Gastroesophageal sphincter (tissue), 4 donors: ENCODE data around the gene GALNTL6. TPM values are rescaled to one million over a fixed set of nuclear protein-coding genes. Genes with fewer than 3 reads are reported as not detected.

Experiments used
- ATAC-seq: fragments of 150-250 bp; one replicate; pipeline ENCODE4 v1.9.1; 2016; ENCODE audit warnings: mild to moderate bottlenecking, moderate library complexity
- H3K27ac ChIP-seq, 4 donors: fragments of 200-600 bp; sonication (generic) in 3 of 4; 1 replicate in 3 of 4; 2 replicates in 1 of 4; pipeline ENCODE4 v1.5.1; 2016 to 2019
- H3K27me3 ChIP-seq: fragments of 200-600 bp; sonication (generic); one replicate; pipeline ENCODE4 v1.5.1; 2019
- H3K36me3 ChIP-seq, 2 donors: fragments of 200-600 bp; sonication (generic); one replicate each; pipeline ENCODE4 v1.5.1; 2019; ENCODE audit warnings: control low read depth in 1 of 2
- H3K4me1 ChIP-seq, 3 donors: fragments of 200-600 bp; sonication (generic); 1 replicate in 2 of 3; 2 replicates in 1 of 3; pipeline ENCODE4 v1.5.1; 2016 to 2019; ENCODE audit warnings: control low read depth in 2 of 3
- H3K4me3 ChIP-seq, 2 donors: fragments of 200-600 bp; sonication (generic); one replicate each; pipeline ENCODE4 v1.5.1; 2019; ENCODE audit warnings: mild to moderate bottlenecking in 1 of 2, moderate library complexity in 1 of 2
- H3K9me3 ChIP-seq, 3 donors: fragments of 200-600 bp; sonication (generic); one replicate each; pipeline ENCODE4 v1.5.1; 2017 to 2019; ENCODE audit warnings: control low read depth in 2 of 3
- EP300 ChIP-seq: sonication (generic); formaldehyde crosslinking; IDR thresholded peaks from one replicate; pipeline ENCODE4 v1.6.1; 2017; ENCODE audit warnings: antibody characterized with exemption, mild to moderate bottlenecking
- POLR2A ChIP-seq, 2 donors: fragments of 450-650 bp; IDR thresholded peaks; one replicate each; pipeline ENCODE4 v1.6.1; 2017; ENCODE audit warnings: antibody characterized with exemption in 2 of 2, mild to moderate bottlenecking in 2 of 2, moderate library complexity in 1 of 2
- POLR2AphosphoS5 ChIP-seq: sonication (generic); formaldehyde crosslinking; IDR thresholded peaks from one replicate; pipeline ENCODE4 v1.6.1; 2017; ENCODE audit warnings: antibody characterized with exemption
- WGBS, 2 donors: methylation state at CpG; one replicate each; pipeline ENCODE4 v1.1.5; 2018; ENCODE audit warnings: low coverage in 1 of 2; 5-methylcytosine and 5-hydroxymethylcytosine counted together
- total RNA-seq, 4 donors: library from RNA; depleted of rRNA; stranded (reverse); fragments of >200 nt; gene quantifications; one replicate each; pipeline ENCODE4 v1.1.0, GENCODE V29; 2016
- TF ChIP-seq, protein P1 (sequence below), 4 experiments: fragments of 200-600 bp in 2 of 4; fragments of 450-650 bp in 2 of 4; sonication (generic) in 1 of 4; IDR thresholded peaks; one replicate each; pipeline ENCODE4 v1.5.1; 2017 to 2019; ENCODE audit warnings: antibody characterized with exemption in 4 of 4, mild to moderate bottlenecking in 2 of 4, moderate library complexity in 2 of 4

The GALNTL6 gene
- total RNA-seq, 4 donors from 2014 or later, result not detected

DNA sequence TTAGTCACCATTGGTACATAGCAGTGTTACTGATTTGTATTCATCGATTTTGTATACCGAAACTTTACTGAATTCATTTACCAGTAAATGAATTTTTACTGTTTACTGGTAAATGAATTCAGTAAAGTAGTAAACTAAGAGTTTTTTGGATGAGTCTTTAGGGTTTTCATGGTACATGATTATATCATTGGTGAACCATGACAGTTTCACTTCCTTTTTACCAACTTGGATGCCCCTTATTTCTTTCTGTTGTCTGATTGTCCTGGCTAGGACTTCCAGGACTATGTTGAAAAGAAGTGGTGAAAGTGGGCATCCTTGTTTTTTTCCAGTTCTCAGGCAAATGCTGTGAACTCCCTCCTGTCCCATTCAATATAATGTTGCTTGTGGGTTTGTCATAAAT lies 494.9 kb downstream of the GALNTL6 start:
- Histone ChIP-seq H3K4me3 (no peak overlapping the region), H3K36me3 (no peaks in the 10 kb centered on the region), H3K9me3 (no peaks in the 10 kb centered on the region), H3K27me3 (no peaks in the 10 kb centered on the region), H3K27ac (no peak overlapping the region), H3K4me1 (no peaks in the 10 kb centered on the region)
- TF ChIP-seq EP300 (no peak), POLR2AphosphoS5 (no peak), POLR2A (IDR thresholded peaks at IDR 0.05) (no peak)
- TF ChIP-seq, protein P1, sequence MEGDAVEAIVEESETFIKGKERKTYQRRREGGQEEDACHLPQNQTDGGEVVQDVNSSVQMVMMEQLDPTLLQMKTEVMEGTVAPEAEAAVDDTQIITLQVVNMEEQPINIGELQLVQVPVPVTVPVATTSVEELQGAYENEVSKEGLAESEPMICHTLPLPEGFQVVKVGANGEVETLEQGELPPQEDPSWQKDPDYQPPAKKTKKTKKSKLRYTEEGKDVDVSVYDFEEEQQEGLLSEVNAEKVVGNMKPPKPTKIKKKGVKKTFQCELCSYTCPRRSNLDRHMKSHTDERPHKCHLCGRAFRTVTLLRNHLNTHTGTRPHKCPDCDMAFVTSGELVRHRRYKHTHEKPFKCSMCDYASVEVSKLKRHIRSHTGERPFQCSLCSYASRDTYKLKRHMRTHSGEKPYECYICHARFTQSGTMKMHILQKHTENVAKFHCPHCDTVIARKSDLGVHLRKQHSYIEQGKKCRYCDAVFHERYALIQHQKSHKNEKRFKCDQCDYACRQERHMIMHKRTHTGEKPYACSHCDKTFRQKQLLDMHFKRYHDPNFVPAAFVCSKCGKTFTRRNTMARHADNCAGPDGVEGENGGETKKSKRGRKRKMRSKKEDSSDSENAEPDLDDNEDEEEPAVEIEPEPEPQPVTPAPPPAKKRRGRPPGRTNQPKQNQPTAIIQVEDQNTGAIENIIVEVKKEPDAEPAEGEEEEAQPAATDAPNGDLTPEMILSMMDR (IDR thresholded peaks at IDR 0.05), result no peak
- WGBS, 2 donors, result 89 to 94% methylated on average over 2 of the region's 2 CpGs
- ATAC-seq, result no peak

DNA sequence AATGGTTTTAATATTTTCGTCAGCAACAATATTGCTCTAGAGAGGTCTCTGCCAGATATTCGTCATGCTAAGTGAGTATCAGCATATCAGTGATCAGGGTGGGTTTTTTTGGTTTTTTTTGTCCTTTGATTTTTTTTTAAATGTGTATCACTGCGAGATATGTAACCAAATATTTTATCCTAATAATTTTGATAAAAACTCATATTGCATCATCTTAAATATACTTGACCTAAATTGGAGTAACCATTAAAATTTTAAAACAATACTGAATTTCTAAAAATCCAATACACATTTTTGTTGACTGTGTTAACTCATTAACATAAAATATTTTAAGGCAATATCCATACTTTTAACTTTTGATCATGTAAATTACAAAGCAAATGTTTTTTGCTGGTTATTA lies 498.5 kb downstream of the GALNTL6 start:
- WGBS, 2 donors, result 63 to 78% methylated on average over 2 to 3 of the region's 3 CpGs
- no peak for ATAC-seq
- TF ChIP-seq POLR2AphosphoS5, result no peak
- TF ChIP-seq EP300, result no peak
- TF ChIP-seq POLR2A (IDR thresholded peaks at IDR 0.05), result no peak
- TF ChIP-seq, protein P1 (IDR thresholded peaks at IDR 0.05), result no peak
- Histone ChIP-seq H3K4me1 (no peaks in the 10 kb centered on the region), H3K27ac (no peak overlapping the region), H3K4me3 (no peak overlapping the region), H3K9me3 (no peaks in the 10 kb centered on the region), H3K27me3 (no peaks in the 10 kb centered on the region), H3K36me3 (no peaks in the 10 kb centered on the region)

DNA sequence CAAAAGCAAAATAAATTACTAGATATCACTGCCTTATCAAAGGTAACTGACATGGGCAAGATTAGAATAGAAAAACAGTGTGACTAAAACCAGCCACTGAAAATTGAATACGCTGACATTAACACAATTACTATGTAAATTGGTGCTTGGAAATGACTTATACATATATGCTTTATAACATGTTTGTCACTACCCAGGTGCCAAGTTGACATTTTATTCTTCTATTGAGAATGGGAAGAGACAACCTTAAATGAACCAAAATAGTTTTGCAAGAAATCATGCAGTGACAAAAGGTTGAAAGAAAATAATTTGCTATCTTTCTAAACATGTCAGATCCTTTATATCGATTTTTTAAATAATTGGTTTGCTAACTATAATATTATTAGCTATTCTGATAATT lies 510.1 kb downstream of the GALNTL6 start:
- ATAC-seq, result no peak
- WGBS, 2 donors, result 48 to 81% methylated on average over 2 of the region's 2 CpGs
- TF ChIP-seq POLR2AphosphoS5, result no peak
- TF ChIP-seq POLR2A (IDR thresholded peaks at IDR 0.05), result no peak
- TF ChIP-seq, protein P1 (IDR thresholded peaks at IDR 0.05), result no peak

DNA sequence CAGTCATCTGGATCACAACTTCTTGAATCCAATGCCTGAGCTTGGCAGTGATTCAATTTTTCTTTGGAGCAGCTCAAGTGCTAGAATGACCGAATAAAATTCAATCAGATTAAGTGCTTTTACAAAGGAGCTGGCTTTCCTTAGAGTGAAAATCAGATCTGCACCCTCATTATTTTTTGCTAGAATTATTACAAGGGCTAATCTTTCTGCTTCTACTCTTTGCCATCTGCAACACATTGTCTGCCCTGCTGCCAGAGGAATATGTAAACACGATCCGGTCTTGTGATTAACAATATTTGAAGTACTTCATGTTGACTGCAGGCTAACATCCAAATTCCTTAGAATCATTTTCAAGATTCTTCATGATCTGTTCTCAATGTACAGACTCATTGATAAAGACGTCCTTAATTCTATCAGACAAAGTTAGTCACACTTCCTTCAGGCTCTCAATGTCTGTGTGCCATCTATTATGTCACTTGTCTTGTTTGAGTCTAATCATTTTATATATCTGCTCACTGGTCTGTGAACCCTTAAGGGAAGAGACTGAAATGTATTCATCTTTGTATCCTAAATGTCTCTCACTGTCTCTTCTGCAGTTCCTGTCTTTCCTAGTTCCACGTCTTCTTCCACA lies 531.2 kb downstream of the GALNTL6 start:
- Histone ChIP-seq H3K4me1 (peaks cover 0 to 5% (median 0%) of the 10 kb centered on the region in 3 donors), H3K36me3 (no peaks in the 10 kb centered on the region), H3K27me3 (no peaks in the 10 kb centered on the region), H3K9me3 (no peaks in the 10 kb centered on the region), H3K4me3 (no peak overlapping the region), H3K27ac (no peak overlapping the region)
- WGBS, 2 donors, result 3 to 12% methylated on average over 5 of the region's 5 CpGs
- ATAC-seq, result no peak
- no peak for TF ChIP-seq EP300
- TF ChIP-seq, protein P1 (IDR thresholded peaks at IDR 0.05), result no peak
- TF ChIP-seq POLR2AphosphoS5, result no peak
- no peak for TF ChIP-seq POLR2A (IDR thresholded peaks at IDR 0.05)

More for the DNA sequence above, 510.1 kb downstream of the GALNTL6 start:
- Histone ChIP-seq H3K36me3 (no peaks in the 10 kb centered on the region), H3K27me3 (no peaks in the 10 kb centered on the region), H3K4me1 (no peaks in the 10 kb centered on the region), H3K4me3 (no peak overlapping the region), H3K27ac (no peak overlapping the region), H3K9me3 (no peaks in the 10 kb centered on the region)

DNA sequence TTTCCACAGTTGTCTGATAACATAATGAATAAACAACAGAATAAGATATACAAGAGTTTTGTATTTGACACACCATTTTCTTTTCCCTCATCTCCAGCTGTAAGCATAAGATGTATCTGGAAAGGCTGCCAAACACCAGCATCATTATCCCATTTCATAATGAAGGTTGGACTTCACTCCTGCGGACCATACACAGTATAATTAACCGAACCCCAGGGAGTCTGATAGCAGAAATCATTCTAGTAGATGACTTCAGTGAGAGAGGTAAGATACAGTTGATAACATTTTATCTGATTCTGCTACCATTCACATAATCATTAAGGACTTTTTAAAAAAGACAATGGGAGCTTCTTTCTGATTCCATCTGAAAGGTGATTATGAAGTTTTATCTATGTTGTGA lies 535.2 kb downstream of the GALNTL6 start:
- ATAC-seq, result no peak
- WGBS, 2 donors, result 72 to 74% methylated on average over 2 of the region's 2 CpGs
- Histone ChIP-seq H3K4me1 (peaks cover 0 to 5% (median 0%) of the 10 kb centered on the region in 3 donors), H3K4me3 (no peak overlapping the region), H3K36me3 (no peaks in the 10 kb centered on the region), H3K27ac (no peak overlapping the region), H3K27me3 (no peaks in the 10 kb centered on the region), H3K9me3 (no peaks in the 10 kb centered on the region)
- TF ChIP-seq, protein P1 (IDR thresholded peaks at IDR 0.05), result no peak
- no peak for TF ChIP-seq EP300
- no peak for TF ChIP-seq POLR2AphosphoS5
- no peak for TF ChIP-seq POLR2A (IDR thresholded peaks at IDR 0.05)
